Stimulated activated CD8-positive, alpha-beta memory T cell treated with anti-CD3 and anti-CD28 coated beads, Interleukin-12 subunit alpha, Interleukin-12 subunit beta, amount 100 ng/mL, for 4 hours (primary cell): ENCODE results near the gene EPHA1.
"Not testable (repeated sequence)": the region's sequence is repeated elsewhere in the genome, so short reads cannot be mapped to it uniquely, and the experiment has no call there.

ENCODE experiments used
- DNase-seq: peaks from one replicate; pipeline ENCODE4 v3.0.0-alpha.2; 2020; ENCODE audit warnings: low read depth

EPHA1 gene

DNA sequence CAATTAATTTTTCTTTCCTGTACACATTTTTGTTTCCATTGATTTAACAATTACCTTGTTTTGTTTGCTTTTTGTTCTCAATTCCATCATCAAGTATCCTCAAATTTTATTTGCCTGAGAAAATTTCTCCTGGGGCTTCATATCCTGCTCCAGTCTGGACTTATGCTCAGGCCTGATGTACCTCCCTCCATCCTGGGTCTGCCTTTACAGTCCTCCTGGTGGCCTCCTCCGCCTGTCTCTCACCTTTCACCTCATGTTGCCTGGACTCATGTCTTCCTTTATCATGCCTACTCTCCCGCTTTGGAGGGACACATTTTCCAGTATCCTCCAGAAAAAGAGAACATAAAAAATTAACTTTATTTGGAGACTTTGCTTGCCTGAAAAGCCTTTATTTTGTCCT, 22.5 kb upstream of the EPHA1 start:
- DNase-seq, result no peak

DNA sequence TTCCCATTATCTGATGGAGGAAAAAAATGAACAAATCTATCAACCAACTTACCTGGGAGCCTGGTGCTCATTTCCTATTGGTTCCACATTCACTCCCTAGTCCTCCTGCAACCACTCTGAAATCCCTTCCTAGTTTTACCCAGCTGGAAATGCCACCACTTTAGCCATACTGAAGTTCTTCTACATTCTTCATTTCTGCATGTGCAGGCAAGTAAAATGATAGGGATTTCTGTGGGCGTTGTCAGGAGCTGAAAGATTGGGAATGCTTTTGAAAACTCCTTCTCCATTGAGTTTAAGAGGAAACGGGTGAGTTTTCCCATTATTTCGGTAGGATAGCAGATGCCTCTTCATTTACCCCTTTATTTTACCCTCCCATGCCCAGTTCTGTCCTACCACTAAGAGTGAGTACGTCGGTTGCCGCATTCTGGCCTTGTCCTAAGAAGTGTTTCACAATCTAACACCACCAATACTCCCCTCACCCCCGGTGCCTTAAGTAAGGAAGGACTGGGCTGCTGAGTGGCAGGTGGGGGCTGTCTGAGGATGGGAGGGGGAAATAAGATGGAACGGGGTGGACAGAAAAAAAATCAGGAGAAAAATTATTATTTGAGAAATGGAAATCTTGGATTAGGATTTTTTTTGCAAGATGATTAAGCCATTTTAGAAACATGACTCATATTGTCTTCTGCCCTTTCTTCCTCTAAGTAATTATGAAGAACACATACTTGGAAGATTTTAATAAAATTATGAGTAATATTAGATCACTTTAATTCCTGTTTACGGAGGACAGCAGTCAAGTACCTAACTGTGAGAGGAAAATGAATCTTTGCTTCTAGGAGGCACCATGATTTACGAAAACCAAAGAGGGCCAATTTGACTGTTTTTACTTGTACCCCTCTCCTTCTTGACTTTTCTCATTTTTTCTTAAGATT, 21.4 kb upstream of the EPHA1 start:
- no peak for DNase-seq

DNA sequence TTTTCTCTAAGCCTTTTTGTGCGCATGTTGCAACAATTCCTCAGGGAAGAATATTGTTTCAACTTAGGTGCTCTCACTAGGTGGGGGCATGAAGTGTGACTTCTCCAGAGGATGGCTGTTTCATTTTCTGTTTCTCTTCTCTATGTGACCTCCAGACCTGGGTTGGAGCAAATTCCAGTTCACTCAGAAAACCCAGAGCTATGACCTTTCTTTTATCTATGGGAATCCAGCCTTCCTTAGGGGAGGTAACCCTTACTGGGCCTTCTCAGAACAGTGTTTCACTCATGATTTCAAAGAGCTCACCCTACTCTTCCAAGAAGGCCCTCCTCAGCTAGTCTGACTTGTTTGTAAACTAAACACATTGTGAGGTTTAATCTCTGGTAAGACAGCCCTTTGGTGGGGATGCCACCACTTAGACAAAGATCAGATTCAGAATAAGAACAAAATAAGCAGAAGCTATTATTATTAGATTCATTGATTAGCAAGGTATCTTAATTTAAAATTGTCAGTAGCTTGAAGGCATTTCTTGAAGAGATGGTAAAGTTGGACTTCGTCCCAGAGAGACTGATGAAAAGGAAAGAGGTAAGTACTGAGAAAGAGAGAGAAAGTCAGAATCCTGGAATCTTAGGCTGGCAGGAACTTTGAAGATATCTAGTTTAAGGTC, 18.0 kb upstream of the EPHA1 start:
- no peak for DNase-seq

DNA sequence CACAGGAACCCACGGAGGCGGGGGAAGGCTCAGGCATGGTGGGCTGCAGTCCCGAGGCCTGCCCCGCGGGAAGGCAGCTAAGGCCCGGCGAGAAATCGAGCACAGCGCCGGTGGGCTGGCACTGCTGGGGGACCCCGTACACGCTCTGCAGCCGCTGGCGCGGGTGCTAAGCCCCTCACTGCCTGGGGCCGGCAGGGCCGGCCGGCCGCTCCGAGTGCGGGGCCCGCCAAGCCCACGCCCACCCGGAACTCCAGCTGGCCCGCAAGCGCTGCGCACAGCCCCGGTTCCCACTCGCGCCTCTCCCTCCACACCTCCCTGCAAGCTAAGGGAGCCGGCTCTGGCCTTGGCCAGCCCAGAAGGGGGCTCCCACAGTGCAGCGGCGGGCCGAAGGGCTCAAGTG, 15.8 kb upstream of the EPHA1 start:
- not testable (repeated sequence) for DNase-seq

DNA sequence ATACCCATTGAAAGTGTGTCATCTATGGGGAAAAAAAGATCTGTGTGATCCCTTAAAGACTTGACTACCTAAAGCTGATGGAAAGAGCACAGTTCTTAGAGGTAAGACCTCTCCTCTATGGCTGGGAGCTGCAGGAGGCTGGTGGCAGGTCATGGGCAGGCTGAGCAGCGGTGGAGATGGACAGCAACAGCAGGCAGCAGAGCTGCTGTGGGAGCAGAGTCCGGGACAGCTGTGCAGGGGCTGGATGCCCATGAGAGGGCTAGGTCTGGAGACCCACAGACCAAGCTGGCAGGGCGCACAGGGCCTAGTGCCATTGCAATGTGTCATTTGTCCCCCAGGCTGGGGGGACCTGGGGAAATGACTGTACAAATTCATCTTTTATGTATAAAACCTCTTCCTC, 13.4 kb upstream of the EPHA1 start:
- no peak for DNase-seq

DNA sequence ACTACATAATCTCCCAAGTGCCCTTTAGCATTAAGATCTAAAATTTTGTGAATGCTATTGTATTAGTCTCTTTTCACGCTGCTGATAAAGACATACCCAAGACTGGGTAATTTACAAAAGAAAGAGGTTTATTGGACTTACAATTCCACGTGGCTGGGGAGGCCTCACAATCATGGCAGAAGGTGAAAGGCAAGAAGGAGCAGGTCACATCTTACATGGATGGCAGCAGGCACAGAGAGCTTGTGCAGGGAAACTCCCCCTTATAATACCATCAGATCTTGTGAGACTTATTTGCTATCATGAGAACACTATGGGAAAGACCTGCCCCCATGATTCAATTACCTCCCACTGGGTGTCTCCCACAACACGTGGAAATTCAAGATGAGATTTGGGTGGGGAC, 12.0 kb upstream of the EPHA1 start:
- not testable (repeated sequence) for DNase-seq

DNA sequence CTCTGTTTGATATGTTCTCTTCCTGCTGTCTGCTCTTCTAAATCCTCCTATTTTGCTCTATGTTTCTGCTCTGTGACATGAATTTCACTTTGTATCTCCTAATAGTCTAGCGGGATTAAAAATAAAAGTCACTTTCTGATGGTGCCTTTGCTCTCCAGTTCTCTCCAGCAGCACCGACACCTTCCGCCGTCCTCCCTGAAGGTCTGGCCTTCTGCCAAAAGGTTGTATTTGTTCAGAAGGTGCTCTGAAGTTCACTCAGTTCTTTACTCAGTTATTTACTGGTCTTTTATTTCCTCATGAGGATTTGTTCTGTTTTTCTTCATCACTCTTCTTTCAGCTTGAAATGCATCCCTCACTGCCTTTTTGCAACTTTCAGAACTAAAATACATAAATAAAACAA, 11.2 kb upstream of the EPHA1 start:
- DNase-seq, result no peak

DNA sequence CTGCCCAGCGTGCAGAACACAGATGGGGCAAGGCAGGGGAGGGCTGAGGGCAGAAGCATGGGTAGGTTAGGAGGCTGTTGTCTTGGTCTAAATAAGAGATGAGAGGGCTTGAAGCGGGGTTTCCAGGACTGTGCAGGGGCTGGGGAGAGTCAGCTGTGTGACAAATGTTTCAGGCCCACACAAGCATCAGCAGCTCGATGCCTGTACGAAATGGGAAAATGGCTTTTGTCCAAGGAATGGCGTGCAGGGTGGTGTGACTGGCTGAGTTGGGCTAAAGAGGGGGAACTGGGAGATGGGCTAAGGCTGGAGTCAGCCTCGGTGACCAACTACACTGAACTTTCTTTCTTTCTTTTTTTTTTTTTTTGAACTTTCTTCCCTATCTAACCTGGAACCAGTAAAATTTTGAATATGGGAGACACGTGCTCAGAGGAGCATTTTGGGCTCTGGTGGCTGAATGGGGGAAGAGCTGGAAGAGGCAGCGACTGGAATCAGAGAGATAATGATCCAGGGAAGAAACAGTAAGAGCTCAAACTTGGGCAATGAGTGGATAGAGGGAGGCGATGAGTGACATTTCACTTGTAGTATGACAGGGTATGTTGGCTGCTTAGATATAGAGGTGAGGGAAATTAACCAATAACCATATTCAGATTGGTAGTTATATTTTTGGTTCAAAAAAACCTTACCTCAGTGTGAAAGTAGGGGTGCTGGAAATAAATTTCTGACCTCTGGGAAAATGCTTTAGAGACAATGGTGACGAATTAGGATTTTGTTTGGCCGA, 10.2 kb upstream of the EPHA1 start:
- DNase-seq, result no peak

DNA sequence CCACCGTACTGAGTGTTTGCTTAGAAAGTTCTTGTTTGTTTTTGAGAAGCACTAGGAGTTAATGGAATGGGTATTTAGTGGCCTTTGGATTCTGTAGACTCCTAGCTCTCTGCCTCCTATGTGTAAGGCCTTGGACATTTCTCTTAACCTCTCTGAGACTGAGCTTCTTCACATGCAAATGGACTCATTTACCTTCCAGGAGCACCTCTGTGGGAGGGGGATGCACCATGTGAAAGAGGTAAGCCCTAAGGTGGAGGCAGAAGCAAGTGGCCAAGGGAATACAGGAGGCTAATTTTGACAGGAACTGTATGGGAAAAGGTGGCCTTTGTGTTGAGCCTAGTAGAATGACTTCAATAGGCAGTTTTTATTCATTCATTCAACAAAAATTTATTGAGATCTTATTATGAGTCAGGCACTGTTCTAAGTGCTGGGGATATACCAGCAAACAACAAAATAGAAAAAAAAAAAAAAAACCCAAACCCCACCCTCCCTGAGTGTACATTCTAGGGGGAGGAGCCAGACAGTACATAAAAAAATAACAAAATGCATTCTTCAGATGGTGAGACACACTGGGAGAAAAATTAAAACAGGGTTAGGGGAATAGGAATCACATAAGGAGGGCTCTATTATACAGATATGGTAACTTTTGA, 9.2 kb upstream of the EPHA1 start:
- no peak for DNase-seq

DNA sequence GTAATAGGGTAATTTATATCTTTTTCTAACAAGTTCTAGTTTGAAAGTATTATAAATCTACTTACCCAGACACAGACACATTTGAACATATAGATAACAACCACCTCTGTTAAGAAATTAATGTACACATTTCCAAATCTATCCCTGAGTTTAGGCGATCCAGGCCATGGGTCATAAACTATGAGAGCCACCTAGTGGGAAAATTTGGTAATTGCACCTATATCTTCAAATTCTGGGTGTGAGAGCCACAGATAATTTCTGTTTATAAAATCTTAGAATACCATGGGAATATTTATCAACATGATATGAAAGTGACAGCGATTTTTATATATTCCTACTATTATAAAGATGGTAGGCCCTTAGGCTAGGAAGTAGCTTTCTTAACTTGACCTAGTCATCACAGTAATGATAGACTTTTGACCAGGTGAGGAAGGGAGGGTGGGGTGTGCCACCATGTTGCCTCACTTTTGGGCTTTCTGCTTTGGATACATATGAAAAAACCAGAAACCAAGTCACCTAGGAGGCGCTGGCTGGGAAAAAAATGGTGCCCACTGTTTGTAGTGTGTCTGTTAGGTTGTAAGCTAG, 8.0 kb upstream of the EPHA1 start:
- no peak for DNase-seq

DNA sequence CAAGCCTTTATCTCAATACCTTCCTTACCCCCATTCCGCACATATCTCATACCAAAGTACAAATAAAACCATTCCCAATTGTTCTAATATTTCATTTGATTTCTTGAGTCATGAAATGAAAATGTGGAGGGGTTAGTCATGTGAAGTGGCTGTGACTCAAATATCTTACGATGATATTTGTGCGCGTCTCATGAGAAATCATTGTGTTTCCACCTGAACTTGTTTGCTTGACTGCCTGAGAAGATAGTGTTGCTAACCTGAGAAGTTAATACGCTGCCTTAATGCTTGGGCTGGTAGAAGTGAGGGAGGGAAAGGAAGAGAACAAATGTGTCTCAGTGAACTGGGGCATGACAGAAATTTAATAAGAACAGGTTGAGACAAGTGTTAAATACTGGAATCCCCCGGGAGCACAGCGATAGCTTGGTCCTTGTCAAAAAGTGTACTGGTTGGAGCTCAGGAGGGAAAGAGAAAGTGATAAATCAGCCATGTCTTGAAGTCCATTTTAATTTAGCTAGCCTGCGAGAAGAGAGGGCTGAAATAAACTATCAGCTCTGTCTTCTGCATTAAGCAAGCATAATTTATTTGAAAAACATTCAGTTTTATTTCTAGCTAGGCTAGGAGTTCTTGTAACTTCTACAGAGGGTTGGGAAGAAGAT, 7.2 kb upstream of the EPHA1 start:
- DNase-seq, result no peak

DNA sequence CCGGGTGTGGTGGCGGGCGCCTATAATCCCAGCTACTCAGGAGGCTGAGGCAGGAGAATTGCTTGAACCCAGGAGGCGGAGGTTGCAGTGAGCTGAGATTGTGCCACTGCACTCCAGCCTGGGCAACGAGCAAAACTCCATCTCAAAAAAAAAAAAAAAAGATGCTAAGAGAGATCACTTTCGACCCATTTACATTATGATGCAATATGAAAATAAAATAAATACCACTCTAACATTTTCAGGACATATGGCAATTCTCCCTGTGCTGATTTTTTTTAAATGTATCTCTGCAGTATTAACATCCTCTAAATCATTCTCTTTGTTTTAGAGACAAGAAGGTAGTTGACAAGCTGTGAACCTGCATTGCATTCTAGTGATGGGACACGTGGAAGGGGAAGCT, 6.6 kb upstream of the EPHA1 start:
- DNase-seq, result not testable (repeated sequence)

DNA sequence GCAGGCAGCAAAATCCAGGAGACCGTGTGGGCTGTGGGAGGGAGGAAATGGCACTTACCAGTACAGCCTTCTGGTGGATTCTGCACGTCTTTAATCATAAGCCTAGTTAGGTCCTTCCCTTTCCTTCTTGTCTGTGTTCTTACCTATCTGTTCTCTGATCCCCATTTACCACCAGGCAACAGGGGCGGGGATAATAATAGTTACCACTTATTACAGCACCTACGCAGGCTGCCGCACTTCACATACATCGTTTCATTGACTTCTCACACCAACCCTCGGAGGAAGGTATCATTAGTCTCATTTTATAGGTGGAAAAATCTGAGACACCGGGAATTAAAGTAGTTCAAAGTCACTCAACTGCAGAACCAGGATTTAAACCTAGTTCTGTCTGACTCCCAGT, 4.5 kb upstream of the EPHA1 start:
- DNase-seq, result no peak

DNA sequence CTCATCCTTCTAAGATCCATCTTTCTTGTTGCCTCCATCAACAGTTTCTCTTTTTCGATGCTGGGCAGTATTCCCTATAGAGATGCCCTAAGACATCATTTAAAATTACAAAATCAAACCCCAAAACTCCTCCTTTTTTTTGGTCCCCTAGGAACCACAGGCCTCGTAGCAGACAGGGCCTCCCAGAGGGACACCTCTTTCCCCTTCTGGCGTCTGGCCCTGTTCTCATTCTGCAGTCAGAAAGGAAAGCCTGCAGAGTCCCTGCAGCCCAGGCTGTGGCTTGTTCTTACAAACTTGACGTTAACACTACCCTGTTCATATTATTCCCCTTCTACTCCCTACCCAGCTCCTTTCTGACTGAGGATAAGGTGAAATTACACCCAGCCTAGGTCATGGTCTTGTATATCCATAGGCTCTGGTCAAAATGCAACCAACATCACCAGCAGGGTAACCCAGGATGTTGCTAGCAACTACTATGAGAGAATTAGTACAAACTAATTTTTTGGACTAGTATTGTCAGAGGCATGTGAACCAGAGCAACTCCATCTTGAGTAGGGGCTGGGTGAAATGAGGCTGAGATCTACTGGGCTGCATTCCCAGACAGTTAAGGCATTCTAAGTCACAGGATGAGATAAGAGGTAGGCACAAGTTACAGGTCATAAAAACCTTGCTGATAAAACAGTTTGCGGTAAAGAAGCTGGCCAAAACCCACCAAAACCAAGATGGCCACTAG, 3.5 kb upstream of the EPHA1 start:
- no peak for DNase-seq

DNA sequence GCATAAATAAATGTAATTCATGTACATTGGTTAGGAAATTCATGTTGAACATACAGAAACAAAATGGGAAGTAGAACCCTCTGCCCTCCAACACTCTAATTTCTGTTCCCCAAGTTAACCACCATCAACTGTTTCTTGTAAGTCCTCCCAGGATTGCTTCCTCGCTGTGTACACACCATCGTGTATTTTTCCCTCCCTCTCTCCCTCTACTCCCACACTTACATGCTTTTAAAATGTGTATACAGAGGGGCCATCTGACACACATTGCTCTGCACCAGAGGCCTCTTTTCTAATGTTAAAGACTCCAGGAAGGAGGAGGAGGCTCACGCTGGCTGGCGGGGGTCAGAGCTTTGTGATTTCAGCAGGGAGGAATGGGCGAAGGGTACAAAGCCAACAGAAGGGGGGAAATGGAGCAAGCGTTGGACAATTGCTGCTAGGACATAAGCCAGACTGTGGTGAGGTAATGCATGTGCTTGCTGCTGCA, 1.9 kb upstream of the EPHA1 start:
- DNase-seq, result no peak

DNA sequence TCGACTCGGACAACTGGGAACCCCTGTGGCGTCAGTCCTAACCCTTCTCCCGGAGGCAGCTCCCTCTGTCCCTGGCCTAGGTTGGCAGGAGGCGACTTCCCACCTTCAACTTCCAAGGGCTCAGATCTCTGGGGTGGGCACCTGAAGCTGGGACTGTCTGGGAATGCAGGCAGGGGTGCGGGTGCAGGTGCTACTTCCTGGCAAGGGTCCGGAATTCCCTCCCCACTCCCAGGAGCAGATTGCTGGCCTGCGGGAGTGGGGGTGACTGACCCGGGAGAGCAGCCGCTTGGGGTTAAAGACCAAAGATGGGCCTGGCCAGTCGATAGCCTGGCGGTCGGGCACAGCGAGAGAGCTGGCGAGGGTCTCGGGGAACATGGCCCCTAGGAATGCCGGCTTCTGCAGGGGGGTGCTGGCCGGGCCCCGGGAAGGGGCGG, 387 bp downstream of the EPHA1 start:
- DNase-seq, result no peak

DNA sequence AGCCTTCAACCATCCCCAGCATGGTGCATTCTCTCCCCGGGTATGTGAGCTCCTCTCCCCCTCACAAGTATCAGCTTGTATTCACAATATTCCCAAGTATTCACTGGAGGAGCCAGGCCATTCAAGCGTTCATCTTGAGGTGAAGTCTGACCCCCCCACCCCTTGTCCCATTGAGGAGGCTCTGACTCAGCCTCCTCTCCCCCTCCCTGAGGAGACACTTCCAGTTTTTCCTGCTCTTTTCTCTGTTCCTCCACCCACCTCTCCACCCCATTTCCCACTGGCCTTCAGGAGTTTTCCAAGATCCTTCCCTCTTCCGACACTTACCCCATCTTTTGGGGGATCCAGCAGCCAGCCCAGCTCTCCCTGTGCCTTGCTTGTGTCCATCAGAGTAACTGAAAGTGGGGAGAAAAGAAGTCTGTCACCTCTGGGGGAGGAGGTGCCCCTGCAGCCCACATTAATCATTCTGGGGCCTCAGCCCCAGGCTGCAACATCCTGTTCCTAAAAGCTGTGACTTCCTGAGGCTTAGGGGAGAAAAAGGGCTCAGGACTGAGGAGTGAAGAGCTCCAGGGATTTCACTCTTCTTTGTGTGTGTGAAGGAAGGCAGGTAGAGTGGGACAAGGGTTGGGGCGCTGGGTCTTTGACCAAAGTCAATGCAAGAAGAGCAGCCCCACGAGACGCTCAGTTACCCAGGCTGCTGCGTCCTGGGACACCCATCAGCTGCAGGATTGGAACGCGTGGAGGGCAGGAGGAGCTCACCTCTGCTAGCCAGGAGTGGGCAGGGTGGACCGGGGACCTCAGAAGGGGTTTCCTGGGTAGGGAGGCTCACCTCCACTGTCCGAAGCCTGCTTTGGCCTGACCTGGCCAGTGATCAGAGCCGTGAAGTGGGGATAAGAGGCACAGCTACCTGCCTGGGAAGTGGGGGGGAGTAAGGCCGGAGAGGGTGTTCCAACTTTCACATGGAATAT, 1.1 kb downstream of the EPHA1 start:
- DNase-seq, result no peak

DNA sequence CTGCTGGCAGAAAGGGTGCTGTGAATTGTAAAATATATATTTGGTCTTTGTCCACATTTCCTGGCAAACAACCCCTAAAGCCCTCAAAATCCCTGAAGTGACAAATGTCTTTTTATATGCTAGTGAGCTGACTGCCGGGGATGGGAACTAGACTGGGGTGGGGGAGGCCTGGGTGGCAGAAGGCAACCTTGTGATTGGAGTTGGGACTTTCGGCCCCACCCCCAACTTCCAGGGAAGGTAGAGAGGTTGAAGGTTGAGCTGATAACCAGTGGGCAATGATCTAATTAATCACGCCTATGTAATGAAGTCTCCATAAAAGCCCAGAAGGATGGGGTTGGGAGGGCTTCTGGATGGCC, 2.7 kb downstream of the EPHA1 start:
- DNase-seq, result no peak
